ENCODE results near the gene ARL2BP.

Gene ARL2BP

GRCh38 chr16:57253466-57253865, 8.4 kb downstream of the ARL2BP start:
- TF ChIP-seq ESRRG (CRISPR knock-in tag; IDR thresholded peaks at IDR 0.05) (no peak), TOX (CRISPR knock-in tag; IDR thresholded peaks at IDR 0.05; ENCODE audit: borderline replicate concordance) (no peak), PATZ1 (CRISPR knock-in tag; IDR thresholded peaks at IDR 0.05; ENCODE audit: borderline replicate concordance) (no peak), ISL1 (CRISPR knock-in tag; IDR thresholded peaks at IDR 0.05) (no peak), TSHZ2 (CRISPR knock-in tag; IDR thresholded peaks at IDR 0.05) (no peak), POU6F1 (CRISPR knock-in tag; IDR thresholded peaks at IDR 0.05; ENCODE audit: borderline replicate concordance, low read depth) (no peak), TCF4 (CRISPR knock-in tag; IDR thresholded peaks at IDR 0.05; ENCODE audit: borderline replicate concordance) (no peak)
- ATAC-seq: no peak

GRCh38 chr16:57255686-57256415, 10.8 kb downstream of the ARL2BP start:
- ATAC-seq: no peak
- TF ChIP-seq ZNF70 (CRISPR knock-in tag; IDR thresholded peaks at IDR 0.05): no peak

- no peak for ATAC-seq
- no peak for TF ChIP-seq PATZ1 (CRISPR knock-in tag; IDR thresholded peaks at IDR 0.05; ENCODE audit: borderline replicate concordance)
- TF ChIP-seq PPARA (CRISPR knock-in tag; IDR thresholded peaks at IDR 0.05; ENCODE audit: borderline replicate concordance): no peak
- TF ChIP-seq ZFP3 (CRISPR knock-in tag; IDR thresholded peaks at IDR 0.05): no peak
- TF ChIP-seq TOX (CRISPR knock-in tag; IDR thresholded peaks at IDR 0.05; ENCODE audit: borderline replicate concordance): no peak
- TF ChIP-seq TSHZ2 (CRISPR knock-in tag; IDR thresholded peaks at IDR 0.05): no peak
- no peak for TF ChIP-seq BACH2 (CRISPR knock-in tag; IDR thresholded peaks at IDR 0.05; ENCODE audit: borderline replicate concordance)
- TF ChIP-seq ZFP30 (CRISPR knock-in tag; IDR thresholded peaks at IDR 0.05): no peak
- no peak for TF ChIP-seq GLIS3 (CRISPR knock-in tag; IDR thresholded peaks at IDR 0.05)
- TF ChIP-seq ZNF565 (CRISPR knock-in tag; conservative IDR thresholded peaks at IDR 0.05; ENCODE audit: low read depth): no peak
- TF ChIP-seq CREB5 (CRISPR knock-in tag; IDR thresholded peaks at IDR 0.05; ENCODE audit: low read depth): no peak
- TF ChIP-seq ZNF70 (CRISPR knock-in tag; IDR thresholded peaks at IDR 0.05): no peak
- TF ChIP-seq POU6F1 (CRISPR knock-in tag; IDR thresholded peaks at IDR 0.05; ENCODE audit: borderline replicate concordance, low read depth): no peak
- TF ChIP-seq ZC3H10 (CRISPR knock-in tag; IDR thresholded peaks at IDR 0.05): no peak
- no peak for TF ChIP-seq CSRNP3 (CRISPR knock-in tag; IDR thresholded peaks at IDR 0.05)
- no peak for TF ChIP-seq ESRRG (CRISPR knock-in tag; IDR thresholded peaks at IDR 0.05)
- no peak for TF ChIP-seq TCF4 (CRISPR knock-in tag; IDR thresholded peaks at IDR 0.05; ENCODE audit: borderline replicate concordance)
These were observed 11.7 kb downstream of the ARL2BP start for GRCh38 chr16:57256601-57257395.

Data from SK-N-SH treated with all-trans-retinoic acid at 6 μM for 48 hours (cell line).